ENCODE data around the gene GGA1. TPM values are rescaled to one million over a fixed set of nuclear protein-coding genes. Genes with fewer than 3 reads are reported as not detected.

The GGA1 gene
- total and polyA plus RNA-seq, 9 of the 15 experiments (the other 6 are each of a cell fraction or from before 2014, with no cell fraction given): 1.5 to 69.5 (median 31.6) TPM

DNA sequence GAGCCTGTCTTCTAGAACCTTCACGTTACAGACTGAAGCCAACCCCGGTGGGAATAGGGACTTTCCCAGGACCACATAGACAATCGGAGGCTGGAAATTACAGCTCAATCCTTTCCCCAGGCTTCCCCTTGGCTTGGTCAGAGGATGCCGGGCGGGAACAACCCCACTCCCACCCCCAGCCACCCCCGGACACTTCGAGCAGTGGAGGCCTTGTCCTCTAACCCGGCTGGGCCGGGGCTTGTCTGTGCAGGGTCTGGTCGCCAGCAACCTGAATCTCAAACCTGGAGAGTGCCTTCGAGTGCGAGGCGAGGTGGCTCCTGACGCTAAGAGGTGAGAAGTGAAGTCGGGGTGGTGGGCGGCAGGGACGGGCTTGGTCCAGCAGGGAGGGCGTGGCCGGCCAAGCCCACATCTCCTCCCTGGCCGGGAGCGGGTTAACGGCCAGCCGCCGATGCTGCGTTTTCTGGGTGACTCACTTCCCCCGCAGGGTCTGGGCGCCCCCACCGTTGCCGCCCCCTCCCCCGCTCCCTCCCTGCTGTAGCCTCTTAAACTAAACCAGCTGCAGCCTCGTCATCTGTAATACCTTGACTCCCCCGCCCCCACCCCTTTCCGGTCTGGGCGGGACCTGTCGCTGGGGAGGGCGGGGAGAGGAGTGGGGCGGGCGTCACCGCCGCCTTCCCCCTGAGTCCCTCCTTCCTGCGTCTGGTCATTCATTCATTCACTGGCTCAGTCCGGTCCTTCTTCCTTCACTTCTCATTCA lies 68.3 kb downstream of the GGA1 start (continued):
- no peak for TF ChIP-seq KAT7 (CRISPR knock-in tag; IDR thresholded peaks at IDR 0.05; ENCODE audit: borderline replicate concordance)
- no peak for TF ChIP-seq ZNF507 (tag; conservative IDR thresholded peaks at IDR 0.05)
- no peak for TF ChIP-seq MCM3 (IDR thresholded peaks at IDR 0.05)
- TF ChIP-seq GABPA (tag; conservative IDR thresholded peaks at IDR 0.05; ENCODE audit: low read depth): peak; percentile 80
- no peak for TF ChIP-seq POLR3A (IDR thresholded peaks at IDR 0.05; ENCODE audit: borderline replicate concordance, extremely low read depth, insufficient read depth, insufficient read length)
- TF ChIP-seq, protein P1, sequence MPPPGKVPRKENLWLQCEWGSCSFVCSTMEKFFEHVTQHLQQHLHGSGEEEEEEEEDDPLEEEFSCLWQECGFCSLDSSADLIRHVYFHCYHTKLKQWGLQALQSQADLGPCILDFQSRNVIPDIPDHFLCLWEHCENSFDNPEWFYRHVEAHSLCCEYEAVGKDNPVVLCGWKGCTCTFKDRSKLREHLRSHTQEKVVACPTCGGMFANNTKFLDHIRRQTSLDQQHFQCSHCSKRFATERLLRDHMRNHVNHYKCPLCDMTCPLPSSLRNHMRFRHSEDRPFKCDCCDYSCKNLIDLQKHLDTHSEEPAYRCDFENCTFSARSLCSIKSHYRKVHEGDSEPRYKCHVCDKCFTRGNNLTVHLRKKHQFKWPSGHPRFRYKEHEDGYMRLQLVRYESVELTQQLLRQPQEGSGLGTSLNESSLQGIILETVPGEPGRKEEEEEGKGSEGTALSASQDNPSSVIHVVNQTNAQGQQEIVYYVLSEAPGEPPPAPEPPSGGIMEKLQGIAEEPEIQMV (tag; conservative IDR thresholded peaks at IDR 0.05; ENCODE audit: low read depth): no peak
- peak; percentile 81 for TF ChIP-seq L3MBTL2 (IDR thresholded peaks at IDR 0.05)
- TF ChIP-seq GTF2F1 (IDR thresholded peaks at IDR 0.05; ENCODE audit: low read depth, low read length): no peak
- TF ChIP-seq ERF (CRISPR knock-in tag; IDR thresholded peaks at IDR 0.05): no peak
- TF ChIP-seq ZNF140 (CRISPR knock-in tag; IDR thresholded peaks at IDR 0.05): no peak
- TF ChIP-seq HDAC8 (tag; IDR thresholded peaks at IDR 0.05): no peak
- no peak for TF ChIP-seq POLR2AphosphoS5 (IDR thresholded peaks at IDR 0.05; ENCODE audit: control insufficient read depth, insufficient read depth, low read depth, low read length)
- no peak for TF ChIP-seq ESRRA (IDR thresholded peaks at IDR 0.05; ENCODE audit: borderline replicate concordance, low read depth)
- TF ChIP-seq ZNF23 (CRISPR knock-in tag; IDR thresholded peaks at IDR 0.05): no peak
- no peak for TF ChIP-seq TEAD4 (IDR thresholded peaks at IDR 0.05; ENCODE audit: low read length)
- TF ChIP-seq TEAD4 (CRISPR knock-in tag; IDR thresholded peaks at IDR 0.05; ENCODE audit: borderline replicate concordance): no peak
- TF ChIP-seq RCOR1 (IDR thresholded peaks at IDR 0.05; ENCODE audit: borderline replicate concordance in 1 of 2, low read depth in 2 of 2, low read length in 2 of 2): peak in 1 of 2 experiments; percentile 64; a peak in 1 of 4 replicates
- no peak for TF ChIP-seq RBM15 (IDR thresholded peaks at IDR 0.05; ENCODE audit: insufficient read depth, low read length)
- TF ChIP-seq ZNF3 (CRISPR knock-in tag; IDR thresholded peaks at IDR 0.05): no peak
- TF ChIP-seq EWSR1 (IDR thresholded peaks at IDR 0.05; ENCODE audit: borderline replicate concordance, low read depth, partially characterized antibody): no peak
- no peak for TF ChIP-seq BDP1 (IDR thresholded peaks at IDR 0.05; ENCODE audit: insufficient read depth, insufficient read length)

All from K562 (cell line).